ENCODE measurements around the gene CREB1. TPM values are rescaled to one million over a fixed set of nuclear protein-coding genes. Genes with fewer than 3 reads are reported as not detected.

CREB1 gene
- polyA plus RNA-seq, 3 donors from 2014 or later, result 48.7 to 64.8 (median 59.4) TPM

- Mint-ChIP-seq H3K36me3 (no peaks in the 10 kb centered on the region), H3K4me1 (peaks cover 64 to 70% of the 10 kb centered on the region in 2 donors), H3K4me3 (peak overlapping the region in 1 of 5 donors; percentile 29), H3K27me3 (ENCODE audit: low read depth in 3 of 3) (peaks cover 21 to 35% (median 26%) of the 10 kb centered on the region in 3 donors), H3K9me3 (peaks cover 0 to 2% (median 0%) of the 10 kb centered on the region in 6 donors), H3K27ac (peak overlapping the region; percentile 52 to 100 (median 75))
- DNase-seq, result no peak
Measured at GRCh38 chr2:207533461-207534008, 3.8 kb downstream of the CREB1 start.

DNA sequence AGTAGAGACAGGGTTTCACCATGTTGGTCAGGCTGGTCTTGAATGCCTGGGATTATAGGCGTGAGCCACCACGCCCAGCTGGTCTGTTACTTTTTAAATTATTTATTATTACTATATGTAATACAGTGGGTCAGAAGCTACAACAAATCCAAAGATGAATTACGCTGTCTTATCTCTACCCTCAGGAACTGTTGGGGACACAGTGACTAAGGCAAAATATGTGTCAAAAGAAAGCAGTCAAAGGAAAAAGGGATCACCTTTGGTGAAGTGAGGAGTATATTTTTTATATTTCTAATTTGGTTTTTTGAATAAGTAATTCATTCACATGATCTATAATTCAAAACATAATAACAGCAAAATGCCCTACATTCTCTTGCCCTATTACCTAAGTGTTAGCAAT, 4.7 kb downstream of the CREB1 start:
- Mint-ChIP-seq H3K4me3 (peak overlapping the region in 3 of 5 donors; percentile 16 to 35 (median 21)), H3K4me1 (peaks cover 67 to 77% of the 10 kb centered on the region in 2 donors), H3K27me3 (ENCODE audit: low read depth in 3 of 3) (peaks cover 16 to 27% (median 19%) of the 10 kb centered on the region in 3 donors), H3K36me3 (no peaks in the 10 kb centered on the region), H3K9me3 (peaks cover 0 to 2% (median 0%) of the 10 kb centered on the region in 6 donors), H3K27ac (peak overlapping the region; percentile 68 to 76 (median 70))
- DNase-seq, result no peak

DNA sequence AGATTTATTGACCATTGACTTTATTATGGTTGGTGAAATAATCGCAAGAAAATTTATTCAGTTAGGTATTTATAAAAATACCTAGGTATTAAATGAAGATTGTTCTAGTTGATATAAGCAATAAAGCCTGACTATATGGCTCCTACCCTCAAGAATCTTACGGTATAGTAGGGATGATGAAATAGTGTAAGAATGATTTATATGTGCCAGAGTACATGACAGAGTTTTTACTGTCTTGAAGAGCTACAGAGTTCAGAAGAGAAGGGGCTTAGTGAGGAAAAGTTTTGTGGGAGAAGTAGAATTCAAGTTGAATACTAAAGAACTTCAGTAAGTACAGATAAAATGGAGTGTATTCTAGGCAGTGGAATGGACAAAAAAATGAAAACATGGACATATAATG, 9.7 kb downstream of the CREB1 start:
- Mint-ChIP-seq H3K4me1 (peaks cover 66 to 75% of the 10 kb centered on the region in 2 donors), H3K4me3 (no peak overlapping the region), H3K36me3 (no peaks in the 10 kb centered on the region), H3K27me3 (ENCODE audit: low read depth in 3 of 3) (peaks cover 0 to 3% (median 0%) of the 10 kb centered on the region in 3 donors), H3K27ac (peak overlapping the region in 4 of 6 donors; percentile 1 to 27 (median 12)), H3K9me3 (no peaks in the 10 kb centered on the region)
- no peak for DNase-seq

GRCh38 chr2:207540431-207540830, 10.7 kb downstream of the CREB1 start:
- Mint-ChIP-seq H3K4me1 (peaks cover 63 to 75% of the 10 kb centered on the region in 2 donors), H3K27me3 (ENCODE audit: low read depth in 3 of 3) (peaks cover 0 to 3% (median 0%) of the 10 kb centered on the region in 3 donors), H3K36me3 (no peaks in the 10 kb centered on the region), H3K9me3 (no peaks in the 10 kb centered on the region), H3K27ac (no peak overlapping the region), H3K4me3 (no peak overlapping the region)
- no peak for DNase-seq

DNA sequence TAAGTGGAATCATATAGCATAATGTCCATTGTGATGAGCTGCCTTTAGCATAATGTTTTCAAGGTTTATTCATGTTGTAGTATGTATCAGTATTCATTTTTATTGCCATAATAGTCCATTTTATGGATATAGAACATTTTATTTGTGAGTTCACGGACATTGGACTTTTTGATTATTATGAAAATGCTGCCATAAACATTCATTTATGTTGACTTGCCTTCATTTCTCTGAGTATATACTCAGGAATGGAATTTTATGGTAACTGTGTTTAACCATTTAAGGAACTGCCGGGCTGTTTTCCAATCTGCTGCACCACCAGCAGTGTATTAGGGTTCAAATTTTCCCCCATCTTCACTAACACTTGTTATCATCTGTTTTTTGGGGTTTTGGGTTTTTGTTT, 12.2 kb downstream of the CREB1 start:
- Mint-ChIP-seq H3K36me3 (peaks cover 0 to 3% (median 0%) of the 10 kb centered on the region in 3 donors), H3K4me1 (peaks cover 65 to 86% of the 10 kb centered on the region in 2 donors), H3K4me3 (no peak overlapping the region), H3K27me3 (ENCODE audit: low read depth in 3 of 3) (no peaks in the 10 kb centered on the region), H3K9me3 (no peaks in the 10 kb centered on the region), H3K27ac (peak overlapping the region in 5 of 6 donors; percentile 4 to 70 (median 22))
- no peak for DNase-seq

- no peaks in the 10 kb centered on the region for H3K27me3 Mint-ChIP-seq (ENCODE audit: low read depth in 3 of 3)
- H3K4me1 Mint-ChIP-seq, result peaks cover 61 to 83% of the 10 kb centered on the region in 2 donors
- peaks cover 0 to 3% (median 0%) of the 10 kb centered on the region in 3 donors for H3K36me3 Mint-ChIP-seq
- no peak overlapping the region for H3K4me3 Mint-ChIP-seq
- no peak for DNase-seq
- peak overlapping the region in 1 of 6 donors; percentile 25 for H3K27ac Mint-ChIP-seq
- H3K9me3 Mint-ChIP-seq, result no peaks in the 10 kb centered on the region
Measured at GRCh38 chr2:207543272-207543671, 13.5 kb downstream of the CREB1 start.

GRCh38 chr2:207546822-207547221, 17.1 kb downstream of the CREB1 start:
- Mint-ChIP-seq H3K36me3 (peaks cover 0 to 3% (median 0%) of the 10 kb centered on the region in 3 donors), H3K4me3 (peak overlapping the region in 1 of 5 donors; percentile 14), H3K9me3 (no peaks in the 10 kb centered on the region), H3K27ac (peak overlapping the region in 3 of 6 donors; percentile 4 to 33 (median 12)), H3K27me3 (ENCODE audit: low read depth in 3 of 3) (no peaks in the 10 kb centered on the region), H3K4me1 (peaks cover 68 to 92% of the 10 kb centered on the region in 2 donors)
- DNase-seq, result no peak

DNA sequence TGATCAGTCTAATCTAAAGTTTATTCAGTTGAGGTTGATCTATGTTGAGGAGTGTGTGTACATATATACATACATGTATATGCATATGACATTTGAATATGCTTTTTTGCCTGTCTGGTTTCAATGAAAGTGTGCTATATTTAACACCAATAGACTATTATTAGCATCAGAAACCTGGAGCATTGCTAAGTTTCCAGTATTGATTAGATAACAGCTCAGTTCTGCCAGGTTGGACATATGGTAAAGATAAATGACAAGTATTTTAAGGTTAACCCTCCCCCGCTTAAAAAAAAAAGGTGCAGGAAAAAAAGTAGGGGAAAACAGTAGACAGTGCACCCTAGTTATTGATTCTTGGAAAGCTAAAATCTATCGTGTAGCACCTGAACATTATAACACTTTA, 19.4 kb downstream of the CREB1 start:
- no peak overlapping the region for H3K4me3 Mint-ChIP-seq
- DNase-seq, result no peak
- no peaks in the 10 kb centered on the region for H3K9me3 Mint-ChIP-seq
- H3K27ac Mint-ChIP-seq, result peak overlapping the region in 3 of 6 donors; percentile 36 to 58 (median 42)
- peaks cover 57 to 80% of the 10 kb centered on the region in 2 donors for H3K4me1 Mint-ChIP-seq
- H3K36me3 Mint-ChIP-seq, result peaks cover 0 to 3% (median 0%) of the 10 kb centered on the region in 3 donors
- no peaks in the 10 kb centered on the region for H3K27me3 Mint-ChIP-seq (ENCODE audit: low read depth in 3 of 3)

GRCh38 chr2:207558079-207558491, 28.3 kb downstream of the CREB1 start:
- Mint-ChIP-seq H3K27me3 (ENCODE audit: low read depth in 3 of 3) (peaks cover 0 to 1% (median 0%) of the 10 kb centered on the region in 3 donors), H3K36me3 (peaks cover 5 to 25% (median 20%) of the 10 kb centered on the region in 3 donors)

DNA sequence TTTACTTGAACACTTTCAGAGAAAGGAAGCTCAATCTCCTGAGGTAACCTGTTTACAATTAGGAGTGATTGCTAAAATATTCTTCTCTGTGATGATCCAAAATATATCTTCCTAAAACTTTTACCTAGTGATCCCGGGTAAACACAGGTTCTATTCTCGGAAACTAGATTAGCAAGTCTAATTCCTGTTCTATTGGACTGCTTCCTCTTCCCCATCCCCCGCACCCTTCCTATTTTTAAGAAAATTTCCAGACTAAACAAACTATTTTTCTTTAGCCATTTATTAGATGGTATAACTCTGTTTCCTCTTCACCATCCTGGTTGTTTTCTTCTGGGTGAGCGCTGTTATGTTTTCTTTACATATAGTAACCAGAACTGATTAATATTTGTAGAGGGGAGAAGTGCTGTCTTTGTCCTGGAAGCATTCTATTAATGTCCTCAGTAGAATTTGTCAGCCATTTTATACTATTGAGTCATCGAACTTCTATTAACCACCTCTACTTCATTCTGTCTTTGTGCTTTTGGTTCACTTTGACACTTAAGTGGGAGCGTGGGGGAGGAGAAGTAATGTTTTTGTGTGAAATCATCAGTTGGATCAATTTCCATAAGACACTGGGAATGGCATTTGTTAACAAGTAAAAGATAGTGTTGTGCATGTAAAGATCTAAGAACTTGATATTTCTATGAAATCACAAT, 31.8 kb downstream of the CREB1 start:
- Mint-ChIP-seq H3K27ac (no peak overlapping the region), H3K4me3 (no peak overlapping the region)

More at GRCh38 chr2:207558079-207558491, 28.3 kb downstream of the CREB1 start:
- no peak for DNase-seq
- no peak overlapping the region for H3K4me3 Mint-ChIP-seq
- peaks cover 13 to 39% of the 10 kb centered on the region in 2 donors for H3K4me1 Mint-ChIP-seq
- H3K27ac Mint-ChIP-seq, result peak overlapping the region; percentile 8 to 82 (median 30)
- no peaks in the 10 kb centered on the region for H3K9me3 Mint-ChIP-seq

GRCh38 chr2:207565736-207566500, 36.2 kb downstream of the CREB1 start:
- DNase-seq, result no peak
- Mint-ChIP-seq H3K9me3 (no peaks in the 10 kb centered on the region), H3K4me3 (no peak overlapping the region), H3K27ac (peak overlapping the region; percentile 16 to 82 (median 40)), H3K27me3 (ENCODE audit: low read depth in 3 of 3) (no peaks in the 10 kb centered on the region), H3K36me3 (peaks cover 6 to 38% (median 18%) of the 10 kb centered on the region in 3 donors), H3K4me1 (peaks cover 0 to 22% of the 10 kb centered on the region in 2 donors)

More for the DNA sequence above, 31.8 kb downstream of the CREB1 start:
- H3K36me3 Mint-ChIP-seq, result peaks cover 5 to 31% (median 20%) of the 10 kb centered on the region in 3 donors
- peaks cover 2 to 34% of the 10 kb centered on the region in 2 donors for H3K4me1 Mint-ChIP-seq
- DNase-seq, result no peak
- no peaks in the 10 kb centered on the region for H3K9me3 Mint-ChIP-seq
- peaks cover 0 to 1% (median 0%) of the 10 kb centered on the region in 3 donors for H3K27me3 Mint-ChIP-seq (ENCODE audit: low read depth in 3 of 3)

GRCh38 chr2:207567671-207568070, 37.9 kb downstream of the CREB1 start:
- Mint-ChIP-seq H3K4me1 (peaks cover 0 to 14% of the 10 kb centered on the region in 2 donors), H3K27ac (peak overlapping the region in 4 of 6 donors; percentile 34 to 65 (median 36)), H3K9me3 (no peaks in the 10 kb centered on the region), H3K27me3 (ENCODE audit: low read depth in 3 of 3) (no peaks in the 10 kb centered on the region), H3K4me3 (no peak overlapping the region), H3K36me3 (peaks cover 10 to 35% (median 16%) of the 10 kb centered on the region in 3 donors)
- DNase-seq, result no peak

DNA sequence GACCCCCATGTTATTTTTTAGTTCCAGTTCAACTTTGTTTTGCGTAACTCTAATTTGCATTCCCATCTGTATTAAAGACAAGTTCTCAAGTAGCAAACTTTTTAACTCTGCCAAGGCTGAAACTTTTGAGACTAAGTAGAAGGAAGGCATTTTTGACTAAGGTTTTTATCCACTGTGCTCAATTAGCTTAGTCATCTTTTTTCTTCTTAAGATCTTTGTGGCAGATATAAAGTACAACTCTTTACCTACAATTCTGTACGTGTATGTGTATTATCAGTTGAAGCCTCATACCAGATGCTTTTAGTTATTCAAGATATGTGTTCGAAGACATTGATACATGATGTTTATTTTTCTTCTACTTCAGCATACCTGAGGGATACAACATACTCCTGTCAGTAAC, 41.6 kb downstream of the CREB1 start:
- DNase-seq, result no peak
- Mint-ChIP-seq H3K4me3 (no peak overlapping the region), H3K27me3 (ENCODE audit: low read depth in 3 of 3) (no peaks in the 10 kb centered on the region), H3K36me3 (peaks cover 17 to 42% (median 33%) of the 10 kb centered on the region in 3 donors), H3K27ac (peak overlapping the region in 3 of 6 donors; percentile 7 to 24 (median 16)), H3K9me3 (no peaks in the 10 kb centered on the region), H3K4me1 (peaks cover 2 to 18% of the 10 kb centered on the region in 2 donors)
